ENCODE results near the gene TAS2R40. TPM values are rescaled to one million over a fixed set of nuclear protein-coding genes. Genes with fewer than 3 reads are reported as not detected.

TAS2R40 gene
- total RNA-seq, 1 experiment from 2014 or later = not detected

DNA sequence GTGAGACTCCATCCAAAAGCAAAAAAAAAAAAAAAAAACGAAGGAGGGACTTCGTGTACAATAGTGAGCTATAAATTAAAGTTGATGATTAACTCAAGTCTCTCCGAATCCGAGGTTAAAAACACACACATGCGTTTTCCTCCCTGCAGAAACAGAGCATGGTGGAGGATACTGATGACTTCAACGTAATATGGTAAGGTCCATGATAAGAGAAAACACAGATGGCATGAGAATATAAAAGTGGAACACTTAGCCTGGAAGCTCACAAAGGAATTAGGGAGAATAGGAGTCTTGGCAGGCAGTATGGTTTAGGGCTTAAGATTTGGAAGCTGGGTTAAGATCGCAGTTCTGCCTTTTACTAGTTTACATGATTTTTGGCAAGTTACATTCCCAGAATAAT, 21.3 kb downstream of the TAS2R40 start:
- Histone ChIP-seq H4K20me1 (ENCODE audit: insufficient read depth) (no peaks in the 10 kb centered on the region), H3K4me3 (replicated peaks in 1 of 2; ENCODE audit: low read depth in 1 of 2, low read length in 2 of 2) (no peak overlapping the region), H3K36me3 (ENCODE audit: control insufficient read depth in 1 of 2, insufficient read depth in 2 of 2, low read length in 2 of 2) (no peaks in the 10 kb centered on the region), H2AFZ (ENCODE audit: low read depth, low read length, poor library complexity, severe bottlenecking) (no peak overlapping the region), H3K9ac (ENCODE audit: low read length) (no peak overlapping the region), H3K4me2 (ENCODE audit: low read length) (no peak overlapping the region), H3K27ac (ENCODE audit: low read depth, low read length) (no peak overlapping the region), H3K9me2 (ENCODE audit: insufficient read depth) (no peaks in the 10 kb centered on the region), H3K79me2 (ENCODE audit: insufficient read depth, low read length) (no peaks in the 10 kb centered on the region), H3K4me1 (ENCODE audit: control insufficient read depth in 1 of 2, insufficient read depth in 2 of 2, low read length in 2 of 2) (peaks cover 3 to 9% of the 10 kb centered on the region in 2 experiments; a peak in 3 of 4 replicates), H3K27me3 (ENCODE audit: insufficient read depth, low read length) (no peaks in the 10 kb centered on the region), H3K9me3 (ENCODE audit: control insufficient read depth in 1 of 2, insufficient read depth in 1 of 2, low read depth in 1 of 2, low read length in 2 of 2) (no peaks in the 10 kb centered on the region)
- RAD21 ChIA-PET (ENCODE audit: low non-redundant PET in 1 of 2, low total read pairs in 2 of 2, uncharacterized antibody in 2 of 2, unreplicated experiment in 2 of 2) = no interaction called here
- TF ChIP-seq, protein P1, sequence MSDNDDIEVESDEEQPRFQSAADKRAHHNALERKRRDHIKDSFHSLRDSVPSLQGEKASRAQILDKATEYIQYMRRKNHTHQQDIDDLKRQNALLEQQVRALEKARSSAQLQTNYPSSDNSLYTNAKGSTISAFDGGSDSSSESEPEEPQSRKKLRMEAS (IDR thresholded peaks at IDR 0.05) = no peak
- TF ChIP-seq JUND (IDR thresholded peaks at IDR 0.05) (no peak), EZH2 (IDR thresholded peaks at IDR 0.05) (no peak), TCF7L2 (IDR thresholded peaks at IDR 0.05; ENCODE audit: borderline replicate concordance, extremely low read depth, insufficient read depth, insufficient read length) (no peak), ZFX (IDR thresholded peaks at IDR 0.05) (no peak), ELF1 (IDR thresholded peaks at IDR 0.05; ENCODE audit: borderline replicate concordance, low read depth) (no peak), POLR2A (IDR thresholded peaks at IDR 0.05; ENCODE audit: borderline replicate concordance, extremely low read depth, insufficient read depth, insufficient read length) (no peak), SP1 (IDR thresholded peaks at IDR 0.05; ENCODE audit: low read depth) (no peak), EZH2phosphoT487 (IDR thresholded peaks at IDR 0.05; ENCODE audit: borderline replicate concordance) (no peak), CEBPB (IDR thresholded peaks at IDR 0.05; ENCODE audit: low read depth) (no peak), RAD21 (IDR thresholded peaks at IDR 0.05; ENCODE audit: low read depth) (no peak), POLR2AphosphoS5 (IDR thresholded peaks at IDR 0.05; ENCODE audit: low read depth, low read length) (no peak), SRF (IDR thresholded peaks at IDR 0.05; ENCODE audit: low read depth) (no peak), SIN3A (IDR thresholded peaks at IDR 0.05; ENCODE audit: low read depth) (no peak), FOSL1 (IDR thresholded peaks at IDR 0.05; ENCODE audit: low read depth) (no peak), YY1 (IDR thresholded peaks at IDR 0.05; ENCODE audit: extremely low read depth, insufficient replicate concordance, low read depth, low read length) (no peak)
- TF ChIP-seq, protein P2, sequence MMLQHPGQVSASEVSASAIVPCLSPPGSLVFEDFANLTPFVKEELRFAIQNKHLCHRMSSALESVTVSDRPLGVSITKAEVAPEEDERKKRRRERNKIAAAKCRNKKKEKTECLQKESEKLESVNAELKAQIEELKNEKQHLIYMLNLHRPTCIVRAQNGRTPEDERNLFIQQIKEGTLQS (IDR thresholded peaks at IDR 0.05) = no peak
- TF ChIP-seq, protein P3, sequence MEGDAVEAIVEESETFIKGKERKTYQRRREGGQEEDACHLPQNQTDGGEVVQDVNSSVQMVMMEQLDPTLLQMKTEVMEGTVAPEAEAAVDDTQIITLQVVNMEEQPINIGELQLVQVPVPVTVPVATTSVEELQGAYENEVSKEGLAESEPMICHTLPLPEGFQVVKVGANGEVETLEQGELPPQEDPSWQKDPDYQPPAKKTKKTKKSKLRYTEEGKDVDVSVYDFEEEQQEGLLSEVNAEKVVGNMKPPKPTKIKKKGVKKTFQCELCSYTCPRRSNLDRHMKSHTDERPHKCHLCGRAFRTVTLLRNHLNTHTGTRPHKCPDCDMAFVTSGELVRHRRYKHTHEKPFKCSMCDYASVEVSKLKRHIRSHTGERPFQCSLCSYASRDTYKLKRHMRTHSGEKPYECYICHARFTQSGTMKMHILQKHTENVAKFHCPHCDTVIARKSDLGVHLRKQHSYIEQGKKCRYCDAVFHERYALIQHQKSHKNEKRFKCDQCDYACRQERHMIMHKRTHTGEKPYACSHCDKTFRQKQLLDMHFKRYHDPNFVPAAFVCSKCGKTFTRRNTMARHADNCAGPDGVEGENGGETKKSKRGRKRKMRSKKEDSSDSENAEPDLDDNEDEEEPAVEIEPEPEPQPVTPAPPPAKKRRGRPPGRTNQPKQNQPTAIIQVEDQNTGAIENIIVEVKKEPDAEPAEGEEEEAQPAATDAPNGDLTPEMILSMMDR (IDR thresholded peaks at IDR 0.05 in 2 of 3, conservative IDR thresholded peaks at IDR 0.05 in 1 of 3; ENCODE audit: borderline replicate concordance in 1 of 3, insufficient read depth in 1 of 3, low read depth in 2 of 3, low read length in 2 of 3) = no peak
- TF ChIP-seq, protein P4, sequence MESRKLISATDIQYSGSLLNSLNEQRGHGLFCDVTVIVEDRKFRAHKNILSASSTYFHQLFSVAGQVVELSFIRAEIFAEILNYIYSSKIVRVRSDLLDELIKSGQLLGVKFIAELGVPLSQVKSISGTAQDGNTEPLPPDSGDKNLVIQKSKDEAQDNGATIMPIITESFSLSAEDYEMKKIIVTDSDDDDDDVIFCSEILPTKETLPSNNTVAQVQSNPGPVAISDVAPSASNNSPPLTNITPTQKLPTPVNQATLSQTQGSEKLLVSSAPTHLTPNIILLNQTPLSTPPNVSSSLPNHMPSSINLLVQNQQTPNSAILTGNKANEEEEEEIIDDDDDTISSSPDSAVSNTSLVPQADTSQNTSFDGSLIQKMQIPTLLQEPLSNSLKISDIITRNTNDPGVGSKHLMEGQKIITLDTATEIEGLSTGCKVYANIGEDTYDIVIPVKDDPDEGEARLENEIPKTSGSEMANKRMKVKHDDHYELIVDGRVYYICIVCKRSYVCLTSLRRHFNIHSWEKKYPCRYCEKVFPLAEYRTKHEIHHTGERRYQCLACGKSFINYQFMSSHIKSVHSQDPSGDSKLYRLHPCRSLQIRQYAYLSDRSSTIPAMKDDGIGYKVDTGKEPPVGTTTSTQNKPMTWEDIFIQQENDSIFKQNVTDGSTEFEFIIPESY (IDR thresholded peaks at IDR 0.05; ENCODE audit: extremely low read depth, insufficient replicate concordance, low read length) = no peak
- ATAC-seq = no peak
- intact Hi-C loops (cut with micrococcal nuclease) = no loop called here
- POLR2A ChIA-PET = no interaction called here
- CTCF ChIA-PET = no interaction called here
- BruUV-seq (replicated peaks) = no TSS peak
- no peak for DNase-seq (ENCODE audit: low read depth, low spot score)

All from HCT116 (cell line).